Lung (tissue), 12 donors: ENCODE results near the gene ZNHIT2. TPM values are rescaled to one million over a fixed set of nuclear protein-coding genes. Genes with fewer than 3 reads are reported as not detected.

ENCODE experiments used
- ATAC-seq: fragments of 200-7000 bp; cut with Tn5 transposase; one replicate; pipeline ENCODE4 v1.9.1; 2020; ENCODE audit warnings: moderate number of reproducible peaks; ENCODE audit not compliant: insufficient read depth, low FRiP score
- DNase-seq, 3 donors: peaks; one replicate each; pipeline ENCODE4 v3.0.0-alpha.2; 2013 to 2017
- H3K27ac ChIP-seq, 2 donors: one replicate each; pipeline ENCODE4 v1.5.1; 2013; ENCODE audit warnings: mild to moderate bottlenecking in 2 of 2, moderate library complexity in 2 of 2, control low read depth in 1 of 2, inconsistent platforms in 1 of 2, low read depth in 1 of 2, low read length in 1 of 2
- H3K27me3 ChIP-seq, 3 donors: one replicate each; pipeline ENCODE4 v1.5.1; 2013; ENCODE audit warnings: low read length in 2 of 3; ENCODE audit not compliant: control insufficient read depth in 3 of 3, insufficient read depth in 3 of 3
- H3K36me3 ChIP-seq, 4 donors: one replicate each; pipeline ENCODE4 v1.5.1; 2013; ENCODE audit warnings: low read length in 4 of 4, mild to moderate bottlenecking in 1 of 4, moderate library complexity in 1 of 4; ENCODE audit not compliant: control insufficient read depth in 4 of 4, insufficient read depth in 4 of 4
- H3K4me1 ChIP-seq, 5 donors: one replicate each; pipeline ENCODE4 v1.5.1; 2013; ENCODE audit warnings: low read length in 5 of 5, mild to moderate bottlenecking in 2 of 5, moderate library complexity in 1 of 5; ENCODE audit not compliant: control insufficient read depth in 5 of 5, insufficient read depth in 5 of 5
- H3K4me3 ChIP-seq: one replicate; pipeline ENCODE4 v1.5.1; 2013; ENCODE audit warnings: mild to moderate bottlenecking, control low read depth, moderate library complexity
- H3K9ac ChIP-seq, 2 donors: one replicate each; pipeline ENCODE4 v1.5.1; 2013; ENCODE audit warnings: low read length in 2 of 2, control low read depth in 1 of 2; ENCODE audit not compliant: insufficient read depth in 1 of 2
- H3K9me3 ChIP-seq, 4 donors: one replicate each; pipeline ENCODE4 v1.5.1; 2013; ENCODE audit warnings: low read length in 3 of 4, mild to moderate bottlenecking in 1 of 4, moderate library complexity in 1 of 4; ENCODE audit not compliant: control insufficient read depth in 4 of 4, insufficient read depth in 3 of 4
- CTCF ChIP-seq: IDR thresholded peaks from 2 replicates; pipeline ENCODE4 v1.5.1; 2012; ENCODE audit warnings: mild to moderate bottlenecking; ENCODE audit errors: control extremely low read depth, extremely low read depth
- WGBS, 2 donors: extraction: QIAGEN DNeasy Blood & Tissue Kit; methylation state at CpG; one replicate each; pipeline ENCODE4 v1.1.7; 2013; 5-methylcytosine and 5-hydroxymethylcytosine counted together
- polyA plus RNA-seq, 2 donors: library from polyadenylated mRNA; stranded (reverse); fragments of 200-250 nt; gene quantifications; one replicate each; pipeline ENCODE4 v1.2.1, GENCODE V29; 2013
- total RNA-seq, 2 donors: library from RNA; depleted of rRNA in 1 of 2; stranded (reverse); fragments of >200 nt in 1 of 2; gene quantifications; one replicate each; pipeline ENCODE4 v1.2.1, GENCODE V29; 2014 to 2021
- donor health status: control.
- donor health status: control.
- donor health status: Bipolar disorder and iron deficiency.
- donor health status: healthy.
- donor health status: DM: yes; HTN: yes; CAD: no.

Gene ZNHIT2
- total and polyA plus RNA-seq, 4 donors = 6.3 to 23.7 (median 19.5) TPM

- no peak overlapping the region for H3K9ac ChIP-seq
- H3K4me3 ChIP-seq = no peak overlapping the region
- no peak overlapping the region for H3K27ac ChIP-seq
- ATAC-seq (no peak), DNase-seq (no peak)
- H3K36me3 ChIP-seq = peaks cover 24 to 57% (median 38%) of the 10 kb centered on the region in 4 donors
- no peaks in the 10 kb centered on the region for H3K9me3 ChIP-seq
- TF ChIP-seq CTCF = no peak
- no peaks in the 10 kb centered on the region for H3K27me3 ChIP-seq
- peaks cover 0 to 20% (median 12%) of the 10 kb centered on the region in 5 donors for H3K4me1 ChIP-seq
- WGBS, 2 donors = 84 to 87% methylated on average over 6 of the region's 6 CpGs
These were observed 14.4 kb upstream of the ZNHIT2 start for GRCh38 chr11:65131895-65132237.

GRCh38 chr11:65131417-65131776, 13.9 kb upstream of the ZNHIT2 start:
- 90 to 94% methylated on average over 3 of the region's 3 CpGs for WGBS, 2 donors
- ATAC-seq (no peak), DNase-seq (no peak)
- Histone ChIP-seq H3K36me3 (peaks cover 24 to 62% (median 40%) of the 10 kb centered on the region in 4 donors), H3K9me3 (no peaks in the 10 kb centered on the region), H3K9ac (no peak overlapping the region), H3K27ac (no peak overlapping the region), H3K4me3 (no peak overlapping the region), H3K4me1 (peaks cover 0 to 19% (median 12%) of the 10 kb centered on the region in 5 donors), H3K27me3 (no peaks in the 10 kb centered on the region)
- no peak for TF ChIP-seq CTCF

GRCh38 chr11:65130631-65131416, 13.3 kb upstream of the ZNHIT2 start:
- ATAC-seq (no peak), DNase-seq (no peak)
- H3K4me3 ChIP-seq = no peak overlapping the region
- H3K27me3 ChIP-seq = no peaks in the 10 kb centered on the region
- H3K9me3 ChIP-seq = no peaks in the 10 kb centered on the region
- H3K27ac ChIP-seq = no peak overlapping the region
- TF ChIP-seq CTCF = no peak
- peaks cover 0 to 19% (median 12%) of the 10 kb centered on the region in 5 donors for H3K4me1 ChIP-seq
- no peak overlapping the region for H3K9ac ChIP-seq
- WGBS, 2 donors = 90 to 92% methylated on average over 19 of the region's 19 CpGs
- H3K36me3 ChIP-seq = peaks cover 24 to 66% (median 41%) of the 10 kb centered on the region in 4 donors
